Naive thymus-derived CD4-positive, alpha-beta T cell (primary cell): Measurements from ENCODE around the gene PRSS23. TPM values are rescaled to one million over a fixed set of nuclear protein-coding genes. Genes with fewer than 3 reads are reported as not detected.

Experiments used
- ATAC-seq: fragments of 150-1000 bp; cut with Tn5 transposase; 2 replicates; pipeline ENCODE4 v1.10.0; 2021; ENCODE audit warnings: mild to moderate bottlenecking, moderate library complexity
- CTCF ChIA-PET: fragments of 350-600 bp; sonication (Branson Sonifier 250); formaldehyde crosslinking; loops from one replicate; lab custom pipeline; 2021; ENCODE audit warnings: antibody characterized with exemption; lab: Charles Lee
- POLR2A ChIA-PET: fragments of 350-600 bp; sonication (Branson Sonifier 250); formaldehyde crosslinking; loops from one replicate; lab custom pipeline; 2021; ENCODE audit warnings: antibody characterized with exemption, inconsistent platforms; lab: Charles Lee
- DNase-seq, 9 donors: peaks; one replicate each; pipeline versions ENCODE4 v3.0.0 to v3.0.0-alpha.2; 2020 to 2022; ENCODE audit warnings: mixed read lengths in 1 of 9
- H3K27ac ChIP-seq: one replicate; pipeline ENCODE4 v1.7.0; 2013; ENCODE audit warnings: mild to moderate bottlenecking, low read depth, low read length, moderate library complexity
- H3K27me3 ChIP-seq, 2 donors: one replicate each; pipeline ENCODE4 v1.7.0; 2013; ENCODE audit warnings: low read length in 2 of 2, mild to moderate bottlenecking in 2 of 2, moderate library complexity in 2 of 2; ENCODE audit not compliant: control insufficient read depth in 2 of 2, insufficient read depth in 2 of 2
- H3K36me3 ChIP-seq, 3 experiments: 1 replicate in 2 of 3; 2 replicates in 1 of 3; pipeline ENCODE4 v1.7.0; 2013; ENCODE audit warnings: low read length in 3 of 3, mild to moderate bottlenecking in 3 of 3, moderate library complexity in 1 of 3; ENCODE audit not compliant: insufficient read depth in 3 of 3, control insufficient read depth in 2 of 3
- H3K4me1 ChIP-seq, 2 donors: one replicate each; pipeline ENCODE4 v1.7.0; 2013; ENCODE audit warnings: low read length in 2 of 2, mild to moderate bottlenecking in 2 of 2, moderate library complexity in 1 of 2; ENCODE audit not compliant: control insufficient read depth in 2 of 2, insufficient read depth in 2 of 2
- H3K4me3 ChIP-seq: 2 replicates; pipeline ENCODE4 v1.7.0; 2013; ENCODE audit warnings: mild to moderate bottlenecking, low read length
- H3K9me3 ChIP-seq, 3 experiments: 1 replicate in 2 of 3; 2 replicates in 1 of 3; pipeline ENCODE4 v1.7.0; 2013; ENCODE audit warnings: low read length in 3 of 3; ENCODE audit not compliant: control insufficient read depth in 2 of 3
- H3K27ac Mint-ChIP-seq, 9 donors: one replicate each; pipeline ENCODE4 v1.8.0; 2020 to 2022; ENCODE audit warnings: mixed read lengths in 9 of 9, mild to moderate bottlenecking in 8 of 9, moderate library complexity in 5 of 9, inconsistent platforms in 2 of 9
- H3K27me3 Mint-ChIP-seq, 5 donors: one replicate each; pipeline ENCODE4 v1.8.0; 2021 to 2022; ENCODE audit warnings: mixed read lengths in 5 of 5, mild to moderate bottlenecking in 1 of 5
- H3K36me3 Mint-ChIP-seq, 5 donors: one replicate each; pipeline ENCODE4 v1.8.0; 2020 to 2022; ENCODE audit warnings: mixed read lengths in 5 of 5, mild to moderate bottlenecking in 3 of 5, inconsistent platforms in 1 of 5
- H3K4me1 Mint-ChIP-seq, 7 donors: one replicate each; pipeline ENCODE4 v1.8.0; 2020 to 2022; ENCODE audit warnings: mixed read lengths in 7 of 7, mild to moderate bottlenecking in 3 of 7, inconsistent platforms in 1 of 7
- H3K4me3 Mint-ChIP-seq, 10 donors: one replicate each; pipeline ENCODE4 v1.8.0; 2020 to 2022; ENCODE audit warnings: mild to moderate bottlenecking in 10 of 10, mixed read lengths in 10 of 10, moderate library complexity in 6 of 10, inconsistent platforms in 2 of 10
- H3K9me3 Mint-ChIP-seq, 11 donors: one replicate each; pipeline ENCODE4 v1.8.0; 2020 to 2022; ENCODE audit warnings: mixed read lengths in 11 of 11, mild to moderate bottlenecking in 4 of 11, inconsistent platforms in 1 of 11, moderate library complexity in 1 of 11
- intact Hi-C, 2 donors: fragments of 100-400 bp; cut with micrococcal nuclease; formaldehyde crosslinking; loops; one replicate each; pipeline ENCODE4 v1.15.1; 2023
- polyA plus RNA-seq, 2 donors: library from polyadenylated mRNA; unstranded; fragments of 300-500 nt; fragmentation: Illumina TruSeq; gene quantifications; one replicate each; pipeline ENCODE4 v1.2.3, GENCODE V29; 2021
- total RNA-seq, 6 experiments: library from RNA in 5 of 6; stranded (reverse) in 5 of 6; gene quantifications; 1 replicate in 5 of 6; 2 replicates in 1 of 6; pipeline ENCODE4 v1.2.3 and lab custom pipeline; 2021 to 2026

The PRSS23 gene
- total and polyA plus RNA-seq, 7 experiments from 2014 or later: 0.07 to 9.7 (median 0.54) TPM

- H3K36me3 Mint-ChIP-seq: peaks cover 0 to 4% (median 0%) of the 10 kb centered on the region in 5 donors
- H3K9me3 ChIP-seq: no peaks in the 10 kb centered on the region
- H3K4me1 ChIP-seq: peaks cover 0 to 19% of the 10 kb centered on the region in 2 donors
- POLR2A ChIA-PET: no interaction called here
- no peaks in the 10 kb centered on the region for H3K9me3 Mint-ChIP-seq
- no peak overlapping the region for H3K4me3 ChIP-seq
- H3K27me3 Mint-ChIP-seq: peaks cover 4 to 25% (median 16%) of the 10 kb centered on the region in 5 donors
- CTCF ChIA-PET: no interaction called here
- no peaks in the 10 kb centered on the region for H3K27me3 ChIP-seq
- no peak overlapping the region for H3K27ac Mint-ChIP-seq
- no peaks in the 10 kb centered on the region for H3K36me3 ChIP-seq
- H3K27ac ChIP-seq: no peak overlapping the region
- no peak overlapping the region for H3K4me3 Mint-ChIP-seq
- H3K4me1 Mint-ChIP-seq: peaks cover 0 to 29% (median 0%) of the 10 kb centered on the region in 7 donors
- DNase-seq (no peak), ATAC-seq (no peak)
- intact Hi-C loops: loop anchor here in 1 of 2 donors (5.0 to 10.0 kb wide), 4 partner anchors 217 to 1055 kb away; partner anchors contain the start of gene HIKESHI
Observed at GRCh38 chr11:86809561-86809960, 9.2 kb downstream of the PRSS23 start.

- POLR2A ChIA-PET: no interaction called here
- no peak for ATAC-seq
- H3K27ac ChIP-seq: no peak overlapping the region
- H3K4me3 ChIP-seq: no peak overlapping the region
- DNase-seq: no peak
- H3K4me1 ChIP-seq: peaks cover 0 to 13% of the 10 kb centered on the region in 2 donors
- intact Hi-C loops: no loop called here
- CTCF ChIA-PET: no interaction called here
- no peaks in the 10 kb centered on the region for H3K27me3 ChIP-seq
- H3K36me3 ChIP-seq: no peaks in the 10 kb centered on the region
- no peak overlapping the region for H3K4me3 Mint-ChIP-seq
- H3K9me3 Mint-ChIP-seq: no peaks in the 10 kb centered on the region
- H3K27me3 Mint-ChIP-seq: peaks cover 0 to 24% (median 11%) of the 10 kb centered on the region in 5 donors
- peaks cover 0 to 4% (median 0%) of the 10 kb centered on the region in 5 donors for H3K36me3 Mint-ChIP-seq
- H3K4me1 Mint-ChIP-seq: peaks cover 0 to 22% (median 0%) of the 10 kb centered on the region in 7 donors
- no peaks in the 10 kb centered on the region for H3K9me3 ChIP-seq
- no peak overlapping the region for H3K27ac Mint-ChIP-seq
Observed at GRCh38 chr11:86810288-86810687, 9.9 kb downstream of the PRSS23 start.

GRCh38 chr11:86811637-86812321 lies 11.4 kb downstream of the PRSS23 start:
- DNase-seq: no peak
- Histone ChIP-seq H3K4me3 (no peak overlapping the region), H3K36me3 (no peaks in the 10 kb centered on the region), H3K27ac (no peak overlapping the region), H3K4me1 (peaks cover 0 to 2% of the 10 kb centered on the region in 2 donors), H3K9me3 (no peaks in the 10 kb centered on the region), H3K27me3 (no peaks in the 10 kb centered on the region)
- CTCF ChIA-PET: interaction anchor here (0.7 kb wide), 1 partner anchor 355 kb away, joined by 3 read pairs; no protein-coding TSS in a partner anchor
- H3K36me3 Mint-ChIP-seq: peaks cover 0 to 2% (median 0%) of the 10 kb centered on the region in 5 donors
- ATAC-seq: no peak
- POLR2A ChIA-PET: no interaction called here
- H3K27me3 Mint-ChIP-seq: peaks cover 0 to 37% (median 7%) of the 10 kb centered on the region in 5 donors
- no peak overlapping the region for H3K27ac Mint-ChIP-seq
- H3K4me1 Mint-ChIP-seq: peaks cover 0 to 8% (median 0%) of the 10 kb centered on the region in 7 donors
- no peaks in the 10 kb centered on the region for H3K9me3 Mint-ChIP-seq
- intact Hi-C loops: no loop called here
- H3K4me3 Mint-ChIP-seq: no peak overlapping the region

GRCh38 chr11:86812322-86812670 lies 12.0 kb downstream of the PRSS23 start:
- H3K27me3 Mint-ChIP-seq: peaks cover 0 to 40% (median 7%) of the 10 kb centered on the region in 5 donors
- H3K9me3 ChIP-seq: no peaks in the 10 kb centered on the region
- CTCF ChIA-PET: interaction anchor here (0.7 kb wide), 1 partner anchor 356 kb away, joined by 3 read pairs; no protein-coding TSS in a partner anchor
- no peak overlapping the region for H3K4me3 ChIP-seq
- H3K27ac ChIP-seq: no peak overlapping the region
- DNase-seq (no peak), ATAC-seq (no peak)
- H3K4me1 ChIP-seq: no peaks in the 10 kb centered on the region
- POLR2A ChIA-PET: no interaction called here
- no peaks in the 10 kb centered on the region for H3K36me3 ChIP-seq
- H3K27me3 ChIP-seq: no peaks in the 10 kb centered on the region
- intact Hi-C loops: no loop called here
- peaks cover 0 to 4% (median 0%) of the 10 kb centered on the region in 7 donors for H3K4me1 Mint-ChIP-seq
- no peaks in the 10 kb centered on the region for H3K9me3 Mint-ChIP-seq
- H3K27ac Mint-ChIP-seq: no peak overlapping the region
- H3K4me3 Mint-ChIP-seq: no peak overlapping the region
- H3K36me3 Mint-ChIP-seq: peaks cover 0 to 2% (median 0%) of the 10 kb centered on the region in 5 donors

GRCh38 chr11:86812981-86813380 lies 12.6 kb downstream of the PRSS23 start:
- intact Hi-C loops: no loop called here

GRCh38 chr11:86814775-86815174 lies 14.4 kb downstream of the PRSS23 start:
- ChIA-PET CTCF (no interaction called here), POLR2A (no interaction called here)
- no peak for DNase-seq
- H3K27me3 ChIP-seq: no peaks in the 10 kb centered on the region
- H3K36me3 ChIP-seq: no peaks in the 10 kb centered on the region
- no peaks in the 10 kb centered on the region for H3K36me3 Mint-ChIP-seq
- no peak for ATAC-seq
- H3K27ac ChIP-seq: no peak overlapping the region
- intact Hi-C loops: no loop called here
- H3K4me1 ChIP-seq: no peaks in the 10 kb centered on the region
- peaks cover 0 to 47% (median 13%) of the 10 kb centered on the region in 5 donors for H3K27me3 Mint-ChIP-seq
- H3K27ac Mint-ChIP-seq: no peak overlapping the region
- peaks cover 0 to 11% (median 5%) of the 10 kb centered on the region in 7 donors for H3K4me1 Mint-ChIP-seq
- H3K9me3 ChIP-seq: no peaks in the 10 kb centered on the region
- H3K4me3 ChIP-seq: no peak overlapping the region
- no peaks in the 10 kb centered on the region for H3K9me3 Mint-ChIP-seq
- no peak overlapping the region for H3K4me3 Mint-ChIP-seq

More at GRCh38 chr11:86812981-86813380, 12.6 kb downstream of the PRSS23 start:
- Histone ChIP-seq H3K36me3 (no peaks in the 10 kb centered on the region), H3K27ac (no peak overlapping the region), H3K4me1 (no peaks in the 10 kb centered on the region), H3K27me3 (no peaks in the 10 kb centered on the region), H3K9me3 (no peaks in the 10 kb centered on the region), H3K4me3 (no peak overlapping the region)
- Mint-ChIP-seq H3K9me3 (no peaks in the 10 kb centered on the region), H3K27me3 (peaks cover 4 to 44% (median 7%) of the 10 kb centered on the region in 5 donors), H3K4me3 (no peak overlapping the region), H3K27ac (no peak overlapping the region), H3K4me1 (peaks cover 0 to 4% (median 0%) of the 10 kb centered on the region in 7 donors), H3K36me3 (no peaks in the 10 kb centered on the region)
- CTCF ChIA-PET: no interaction called here
- DNase-seq (no peak), ATAC-seq (no peak)
- POLR2A ChIA-PET: no interaction called here
